ENCODE results near the gene APH1A. TPM values are rescaled to one million over a fixed set of nuclear protein-coding genes. Genes with fewer than 3 reads are reported as not detected.

APH1A gene
- total RNA-seq, 1 donor from 2014 or later: 135 TPM

Other genes with a start within 250 kb of the APH1A start
- 12.5 and 26.9 TPM in 2 replicates for gene VPS45, start 201.2 kb downstream of the APH1A start, total RNA-seq
- 56.1 and 68.4 TPM in 2 replicates for gene PLEKHO1, start 119.1 kb downstream of the APH1A start, total RNA-seq
- 42.2 and 55.3 TPM in 2 replicates for gene ANP32E, start 32.9 kb downstream of the APH1A start, total RNA-seq
- gene CA14, start 11.2 kb downstream of the APH1A start, total RNA-seq: not detected in 2 replicates
- 0.29 and 20.8 TPM in 2 replicates for gene C1orf54, start 3.8 kb upstream of the APH1A start, total RNA-seq
- gene CIART, start 13.5 kb upstream of the APH1A start, total RNA-seq: 0.51 and 3.6 TPM in 2 replicates
- 55.5 and 76.9 TPM in 2 replicates for gene MRPS21, start 24.8 kb upstream of the APH1A start, total RNA-seq
- gene PRPF3, start 52.5 kb upstream of the APH1A start, total RNA-seq: 24.2 and 35.6 TPM in 2 replicates
- 8.1 and 8.6 TPM in 2 replicates for gene RPRD2, start 95.1 kb upstream of the APH1A start, total RNA-seq
- 20.5 and 23.9 TPM in 2 replicates for gene TARS2, start 218.4 kb upstream of the APH1A start, total RNA-seq
- gene ECM1, start 239.1 kb upstream of the APH1A start, total RNA-seq: 5.7 and 13.1 TPM in 2 replicates
- not detected in 2 replicates for gene FALEC, start 246.7 kb upstream of the APH1A start, total RNA-seq